Tibial artery (tissue), 4 donors: ENCODE results near the gene SLC9A1.

Source experiments
- DNase-seq, 2 donors: peaks; one replicate each; pipeline ENCODE4 v3.0.0-alpha.2; 2019
- H3K27ac ChIP-seq, 2 donors: fragments of 200-600 bp; sonication (generic) in 1 of 2; 1 replicate in 1 of 2; 2 replicates in 1 of 2; pipeline ENCODE4 v1.5.1; 2018 to 2019; ENCODE audit warnings: mild to moderate bottlenecking in 1 of 2
- H3K27me3 ChIP-seq, 2 donors: fragments of 200-600 bp; sonication (generic) in 1 of 2; one replicate each; pipeline versions ENCODE4 v1.5.1 to v1.6.0; 2016 to 2019
- H3K36me3 ChIP-seq, 3 donors: fragments of 200-600 bp; sonication (generic) in 2 of 3; one replicate each; pipeline ENCODE4 v1.5.1; 2016 to 2019; ENCODE audit warnings: mild to moderate bottlenecking in 2 of 3
- H3K4me1 ChIP-seq, 4 donors: fragments of 200-600 bp; sonication (generic) in 2 of 4; 1 replicate in 3 of 4; 2 replicates in 1 of 4; pipeline ENCODE4 v1.5.1; 2016 to 2019
- H3K4me3 ChIP-seq, 2 donors: fragments of 200-600 bp; sonication (generic) in 1 of 2; 1 replicate in 1 of 2; 2 replicates in 1 of 2; pipeline ENCODE4 v1.5.1; 2018 to 2019; ENCODE audit warnings: mild to moderate bottlenecking in 2 of 2
- H3K9me3 ChIP-seq, 3 donors: fragments of 200-600 bp; sonication (generic) in 1 of 3; one replicate each; pipeline ENCODE4 v1.5.1; 2016 to 2019
- CTCF ChIP-seq, 2 experiments: fragments of 200-600 bp in 1 of 2; fragments of 450-650 bp in 1 of 2; IDR thresholded peaks; one replicate each; pipeline ENCODE4 v1.5.1; 2017 to 2019; ENCODE audit warnings: antibody characterized with exemption in 2 of 2, mild to moderate bottlenecking in 1 of 2, moderate library complexity in 1 of 2
- intact Hi-C: fragments of 100-400 bp; cut with DNase I; formaldehyde crosslinking; loops from one replicate; pipeline ENCODE4 v1.15.0; 2023; ENCODE audit warnings: low total_unique reads

SLC9A1 gene

GRCh38 chr1:27116697-27117096 is 38.2 kb downstream of the SLC9A1 start:
- H3K4me1 ChIP-seq, result peaks cover 0 to 69% (median 56%) of the 10 kb centered on the region in 4 donors
- intact Hi-C loops, result loop anchor here (5.0 kb wide), 1 partner anchor 36 kb away; no protein-coding TSS in a partner anchor
- DNase-seq, result no peak
- no peak for TF ChIP-seq CTCF (IDR thresholded peaks at IDR 0.05)
- H3K27ac ChIP-seq, result peak overlapping the region; percentile 85 to 91
- no peaks in the 10 kb centered on the region for H3K27me3 ChIP-seq
- H3K9me3 ChIP-seq, result no peaks in the 10 kb centered on the region
- H3K4me3 ChIP-seq, result no peak overlapping the region
- peaks cover 5 to 12% (median 6%) of the 10 kb centered on the region in 3 donors for H3K36me3 ChIP-seq

- no peak for TF ChIP-seq CTCF (IDR thresholded peaks at IDR 0.05)
- peak overlapping the region; percentile 85 to 91 for H3K27ac ChIP-seq
- H3K4me3 ChIP-seq, result no peak overlapping the region
- H3K27me3 ChIP-seq, result no peaks in the 10 kb centered on the region
- no peaks in the 10 kb centered on the region for H3K9me3 ChIP-seq
- peaks cover 5 to 12% (median 6%) of the 10 kb centered on the region in 3 donors for H3K36me3 ChIP-seq
- DNase-seq, result no peak
- intact Hi-C loops, result loop anchor here (5.0 kb wide), 1 partner anchor 36 kb away; no protein-coding TSS in a partner anchor
- H3K4me1 ChIP-seq, result peaks cover 0 to 69% (median 57%) of the 10 kb centered on the region in 4 donors
These were observed 38.7 kb downstream of the SLC9A1 start for GRCh38 chr1:27116232-27116631.

- intact Hi-C loops, result no loop called here
- H3K4me1 ChIP-seq, result peaks cover 0 to 52% (median 44%) of the 10 kb centered on the region in 4 donors
These were observed 40.4 kb downstream of the SLC9A1 start for GRCh38 chr1:27114546-27114945.

GRCh38 chr1:27113861-27114260 is 41.1 kb downstream of the SLC9A1 start:
- intact Hi-C loops, result no loop called here
- Histone ChIP-seq H3K27me3 (no peaks in the 10 kb centered on the region), H3K36me3 (peaks cover 5 to 23% (median 6%) of the 10 kb centered on the region in 3 donors), H3K9me3 (no peaks in the 10 kb centered on the region), H3K27ac (no peak overlapping the region), H3K4me3 (no peak overlapping the region), H3K4me1 (peaks cover 0 to 45% (median 38%) of the 10 kb centered on the region in 4 donors)
- TF ChIP-seq CTCF (IDR thresholded peaks at IDR 0.05), result no peak
- no peak for DNase-seq

More at GRCh38 chr1:27114546-27114945, 40.4 kb downstream of the SLC9A1 start:
- TF ChIP-seq CTCF (IDR thresholded peaks at IDR 0.05), result no peak
- Histone ChIP-seq H3K9me3 (no peaks in the 10 kb centered on the region), H3K36me3 (peaks cover 5 to 16% (median 6%) of the 10 kb centered on the region in 3 donors), H3K27me3 (no peaks in the 10 kb centered on the region), H3K27ac (no peak overlapping the region), H3K4me3 (no peak overlapping the region)
- no peak for DNase-seq

GRCh38 chr1:27111626-27112573 is 43.0 kb downstream of the SLC9A1 start:
- no peak for TF ChIP-seq CTCF (IDR thresholded peaks at IDR 0.05)
- Histone ChIP-seq H3K27ac (peak overlapping the region; percentile 31 to 33), H3K4me1 (peaks cover 0 to 26% (median 19%) of the 10 kb centered on the region in 4 donors), H3K9me3 (no peaks in the 10 kb centered on the region), H3K4me3 (no peak overlapping the region), H3K27me3 (no peaks in the 10 kb centered on the region), H3K36me3 (peaks cover 5 to 32% (median 6%) of the 10 kb centered on the region in 3 donors)
- intact Hi-C loops, result no loop called here
- DNase-seq, result peak; percentile 82 to 87
